Measurements from ENCODE around the gene ADPRHL1.
A peak's percentile ranks its signal among the peaks of the same experiment; 100 is the strongest.
"Not testable (repeated sequence)": the region's sequence is repeated elsewhere in the genome, so short reads cannot be mapped to it uniquely, and the experiment has no call there.

Gene ADPRHL1

GRCh38 chr13:113398963-113399754 is 54.1 kb downstream of the ADPRHL1 start:
- DNase-seq (ENCODE audit: low read depth in 2 of 2): no peak
- TF ChIP-seq CTCF (IDR thresholded peaks at IDR 0.05; ENCODE audit: low read depth, low read length): no peak
- H3K4me3 ChIP-seq (replicated peaks in 1 of 2; ENCODE audit: low read depth in 2 of 2, low read length in 2 of 2): no peak overlapping the region

- TF ChIP-seq CTCF (IDR thresholded peaks at IDR 0.05; ENCODE audit: low read depth, low read length): no peak
- no peak overlapping the region for H3K4me3 ChIP-seq (replicated peaks in 1 of 2; ENCODE audit: low read depth in 2 of 2, low read length in 2 of 2)
These were observed 55.5 kb downstream of the ADPRHL1 start for GRCh38 chr13:113397608-113398425.

GRCh38 chr13:113394339-113394640 is 59.0 kb downstream of the ADPRHL1 start:
- no peak for TF ChIP-seq CTCF (IDR thresholded peaks at IDR 0.05; ENCODE audit: low read depth, low read length)
- DNase-seq (ENCODE audit: low read depth in 2 of 2): no peak
- H3K4me3 ChIP-seq (replicated peaks in 1 of 2; ENCODE audit: low read depth in 2 of 2, low read length in 2 of 2): peak overlapping the region in 1 of 2 donors; percentile 14

More at GRCh38 chr13:113397608-113398425, 55.5 kb downstream of the ADPRHL1 start:
- DNase-seq (ENCODE audit: low read depth in 2 of 2): no peak

- peak; percentile 29 for TF ChIP-seq CTCF (IDR thresholded peaks at IDR 0.05; ENCODE audit: low read depth, low read length)
- peak overlapping the region; percentile 71 for H3K4me3 ChIP-seq (replicated peaks in 1 of 2; ENCODE audit: low read depth in 2 of 2, low read length in 2 of 2)
- DNase-seq (ENCODE audit: low read depth in 2 of 2): peak; percentile 62 to 80
These were observed 59.5 kb downstream of the ADPRHL1 start for GRCh38 chr13:113393563-113394338.

- no peak for DNase-seq (ENCODE audit: low read depth in 2 of 2)
- peak overlapping the region; percentile 71 for H3K4me3 ChIP-seq (replicated peaks in 1 of 2; ENCODE audit: low read depth in 2 of 2, low read length in 2 of 2)
- no peak for TF ChIP-seq CTCF (IDR thresholded peaks at IDR 0.05; ENCODE audit: low read depth, low read length)
These were observed 60.1 kb downstream of the ADPRHL1 start for GRCh38 chr13:113393226-113393562.

- no peak overlapping the region for H3K4me3 ChIP-seq (replicated peaks in 1 of 2; ENCODE audit: low read depth in 2 of 2, low read length in 2 of 2)
- DNase-seq (ENCODE audit: low read depth in 2 of 2): no peak
- no peak for TF ChIP-seq CTCF (IDR thresholded peaks at IDR 0.05; ENCODE audit: low read depth, low read length)
These were observed 62.3 kb downstream of the ADPRHL1 start for GRCh38 chr13:113390874-113391497.

- H3K4me3 ChIP-seq (replicated peaks in 1 of 2; ENCODE audit: low read depth in 2 of 2, low read length in 2 of 2); DNase-seq (ENCODE audit: low read depth in 2 of 2): not testable (repeated sequence)
These were observed 63.7 kb downstream of the ADPRHL1 start for GRCh38 chr13:113389586-113389985.

Measured in cardiac fibroblast (primary cell).